GM18498 (cell line): ENCODE measurements around the gene NXT1.
A peak's percentile ranks its signal among the peaks of the same experiment; 100 is the strongest.
"Not testable (repeated sequence)": the region's sequence is repeated elsewhere in the genome, so short reads cannot be mapped to it uniquely, and the experiment has no call there.

Source experiments
- ATAC-seq: cut with Tn5 transposase; IDR thresholded peaks from one replicate; pipeline ENCODE4 v1.9.1; 2021; ENCODE audit warnings: mild to moderate bottlenecking, moderate library complexity; ENCODE audit not compliant: unreplicated experiment

NXT1 gene

DNA sequence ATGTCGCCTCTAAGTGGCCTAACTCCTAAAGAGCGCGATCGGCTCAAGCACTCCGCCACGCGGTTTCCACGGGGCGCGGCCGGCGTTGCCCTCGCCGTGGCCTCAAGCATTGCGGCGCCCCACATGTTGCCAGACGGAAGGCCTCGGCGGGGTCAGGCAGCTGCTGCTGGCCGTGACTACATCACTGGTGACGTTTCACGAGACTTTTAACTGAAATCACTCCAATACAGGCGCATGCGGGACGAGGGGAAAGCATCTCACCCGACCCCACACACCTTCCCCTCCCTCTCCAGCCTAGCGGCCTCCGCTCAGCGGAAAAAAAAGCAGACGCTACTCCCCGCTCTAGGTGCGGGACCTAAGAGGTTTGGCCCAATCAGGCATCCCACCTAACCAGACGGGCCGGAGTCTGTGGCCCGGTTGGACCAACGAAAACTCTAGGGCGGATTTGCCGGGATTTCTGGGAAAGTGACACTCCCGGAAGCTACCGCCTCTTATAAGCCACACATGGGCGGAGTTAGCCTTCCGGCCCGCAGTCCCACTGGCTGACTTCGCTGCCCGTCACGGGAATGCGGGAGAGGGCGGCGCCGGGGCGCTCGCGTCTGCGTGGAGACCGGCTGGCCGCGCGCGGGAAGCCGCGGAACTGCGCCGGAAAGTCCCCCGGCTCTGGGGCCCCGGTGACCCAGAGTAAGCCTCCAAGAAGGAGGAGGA lies at the start of gene NXT1:
NXT1 (plus strand) TSS at position 596 of the 708 bp plus-strand sequence. CDS start 3,251 bp downstream, outside the sequence.
- ATAC-seq = peak; percentile 90

DNA sequence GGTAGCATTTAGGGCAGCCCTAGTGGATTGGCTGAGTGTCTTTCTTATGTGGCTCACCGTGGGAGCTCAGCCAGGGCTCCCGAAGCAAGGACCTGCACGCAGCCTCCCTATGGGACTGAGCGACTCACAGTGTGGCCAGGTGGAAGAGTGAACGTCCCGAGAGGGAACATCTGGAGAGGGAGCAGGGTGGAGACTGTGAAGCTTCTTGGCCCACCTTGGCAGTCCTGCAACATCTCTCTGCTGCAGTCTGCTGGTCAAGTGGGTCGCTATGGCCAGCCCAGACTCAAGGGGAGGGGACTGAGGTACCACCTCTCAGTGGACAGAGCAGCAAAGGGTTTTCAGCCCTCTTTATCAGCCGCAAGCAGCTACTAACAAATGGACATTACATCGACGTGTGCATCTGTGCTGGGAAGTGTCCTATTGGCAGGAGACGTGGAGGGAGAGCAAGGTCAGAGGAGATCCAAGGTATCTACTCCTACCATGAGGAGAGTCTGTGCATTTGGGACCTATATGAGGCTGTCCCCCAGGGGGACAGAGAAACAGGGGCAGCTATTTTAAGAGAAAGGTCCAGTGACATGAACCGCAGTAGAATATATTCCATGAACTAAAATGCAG lies 49.0 kb upstream of the NXT1 start:
- ATAC-seq = no peak

DNA sequence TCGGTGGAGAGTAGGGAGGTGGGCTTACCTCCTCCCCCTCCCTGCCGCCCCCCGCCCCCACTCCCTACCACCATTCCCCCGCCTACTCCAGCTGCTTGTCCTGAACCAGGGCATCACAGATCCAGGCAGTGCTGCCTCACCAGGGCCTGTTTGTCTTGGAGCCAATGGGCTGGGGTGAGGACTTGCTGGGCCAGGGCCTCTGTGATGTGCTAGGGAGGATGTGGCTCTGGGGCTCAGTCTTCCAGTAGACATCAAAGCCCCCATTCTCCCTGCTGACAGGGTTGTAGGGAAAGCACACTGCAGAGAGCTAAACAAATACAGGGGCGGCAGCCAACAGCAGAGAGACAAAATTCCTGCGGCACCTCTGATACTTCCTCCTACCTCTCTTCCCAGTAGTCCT lies 48.2 kb upstream of the NXT1 start:
- no peak for ATAC-seq

DNA sequence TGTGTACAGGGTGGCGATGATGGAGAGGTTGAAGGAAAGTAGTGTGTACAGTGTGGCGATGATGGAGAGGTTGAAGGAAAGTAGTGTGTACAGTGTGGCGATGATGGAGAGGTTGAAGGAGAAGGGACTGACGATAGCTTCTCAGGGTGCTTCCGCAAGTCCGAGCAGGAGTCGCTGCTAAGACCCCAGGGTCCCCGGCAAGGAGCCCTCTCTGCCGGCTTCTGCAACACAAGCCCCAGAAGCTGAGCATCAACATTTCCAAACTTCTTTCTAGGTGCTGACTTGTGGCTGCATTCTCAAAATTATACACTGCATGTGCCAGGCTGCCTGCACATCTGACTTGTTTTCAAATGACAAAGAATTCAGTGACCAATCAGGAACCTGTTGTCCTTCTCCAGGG lies 47.8 kb upstream of the NXT1 start:
- ATAC-seq = no peak

DNA sequence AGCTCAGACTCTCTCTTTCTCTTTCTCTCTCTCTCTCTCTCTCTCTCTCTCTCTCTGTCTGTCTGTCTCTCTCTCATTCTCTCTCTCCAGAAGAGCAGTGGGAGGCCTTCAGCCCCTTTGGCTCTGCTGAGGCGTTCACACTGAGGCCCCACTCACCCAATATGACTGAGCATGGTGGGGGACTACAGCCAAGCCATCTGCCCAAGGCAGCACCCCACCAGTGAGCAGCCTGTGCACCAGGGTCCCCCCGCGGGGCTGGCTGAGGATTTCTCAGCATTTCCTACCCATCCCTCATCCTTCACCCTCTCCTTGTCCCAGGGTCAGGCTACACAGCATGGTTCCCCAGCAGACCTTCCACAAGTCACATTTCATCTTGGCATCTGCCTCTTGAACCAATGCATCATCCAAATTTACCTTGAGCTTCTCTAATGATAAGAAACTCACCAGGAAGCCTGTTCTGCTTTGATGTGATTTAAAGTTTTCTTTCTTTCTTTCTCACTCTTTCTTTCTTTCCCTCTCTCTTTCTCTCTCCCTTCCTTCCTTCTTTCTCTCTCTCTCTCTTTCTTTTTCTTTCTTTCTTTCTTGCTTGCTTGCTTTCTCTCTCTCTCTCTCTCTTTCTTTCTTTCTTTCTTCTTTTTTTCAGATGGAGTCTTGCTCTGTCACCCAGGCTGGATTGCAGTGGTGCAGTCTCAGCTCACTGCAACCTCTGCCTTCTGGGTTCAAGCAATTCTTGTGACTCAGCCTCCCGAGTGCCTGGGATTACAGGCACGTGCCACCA lies 47.1 kb upstream of the NXT1 start:
- no peak for ATAC-seq

DNA sequence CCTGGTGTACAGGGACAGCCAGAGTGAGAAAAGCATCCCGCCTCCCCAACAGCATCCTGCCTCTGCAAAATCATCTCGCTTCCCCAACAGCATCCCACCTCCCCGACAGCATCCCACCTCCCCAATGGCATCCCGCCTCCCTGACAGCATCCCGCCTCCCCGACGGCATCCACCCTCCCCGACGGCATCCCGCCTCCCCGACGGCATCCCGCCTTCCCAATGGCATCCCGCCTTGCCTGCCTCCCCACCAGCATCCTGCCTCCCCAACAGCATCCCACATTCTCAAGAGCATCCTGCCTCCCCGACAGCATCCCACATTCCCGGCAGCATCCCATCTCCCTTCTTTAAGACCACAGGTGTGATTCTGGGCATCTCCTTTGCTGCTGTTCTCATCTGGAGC lies 46.0 kb upstream of the NXT1 start:
- no peak for ATAC-seq

DNA sequence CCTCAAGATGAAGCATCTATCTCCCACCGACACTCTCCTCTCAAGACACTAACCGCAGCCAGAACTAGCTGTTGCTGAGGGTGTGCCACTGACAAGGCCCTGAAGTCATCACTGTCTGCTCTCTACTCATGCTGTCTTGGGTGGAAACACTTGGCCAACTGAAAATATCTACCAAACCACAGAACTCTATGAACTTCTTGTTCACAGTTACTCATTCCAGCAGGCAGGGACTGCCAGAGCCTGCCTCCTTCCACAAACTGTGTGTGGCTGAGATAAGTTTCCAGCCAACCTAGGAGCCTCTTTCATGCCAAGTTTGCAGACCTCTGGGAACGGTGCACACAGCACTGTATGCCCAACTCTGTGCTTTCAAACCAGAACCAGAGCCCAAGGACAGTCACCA lies 45.5 kb upstream of the NXT1 start:
- ATAC-seq = no peak

DNA sequence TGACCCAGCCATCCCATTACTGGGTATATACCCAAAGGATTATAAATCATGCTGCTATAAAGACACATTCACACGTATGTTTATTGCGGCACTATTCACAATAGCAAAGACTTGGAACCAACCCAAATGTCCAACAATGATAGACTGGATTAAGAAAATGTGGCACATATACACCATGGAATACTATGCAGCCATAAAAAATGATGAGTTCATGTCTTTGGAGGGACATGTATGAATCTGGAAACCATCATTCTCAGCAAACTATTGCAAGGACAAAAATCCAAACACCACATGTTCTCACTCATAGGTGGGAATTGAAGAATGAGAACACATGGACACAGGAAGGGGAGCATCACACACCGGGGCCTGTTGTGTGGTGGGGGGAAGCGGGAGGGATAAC lies 43.2 kb upstream of the NXT1 start:
- not testable (repeated sequence) for ATAC-seq

DNA sequence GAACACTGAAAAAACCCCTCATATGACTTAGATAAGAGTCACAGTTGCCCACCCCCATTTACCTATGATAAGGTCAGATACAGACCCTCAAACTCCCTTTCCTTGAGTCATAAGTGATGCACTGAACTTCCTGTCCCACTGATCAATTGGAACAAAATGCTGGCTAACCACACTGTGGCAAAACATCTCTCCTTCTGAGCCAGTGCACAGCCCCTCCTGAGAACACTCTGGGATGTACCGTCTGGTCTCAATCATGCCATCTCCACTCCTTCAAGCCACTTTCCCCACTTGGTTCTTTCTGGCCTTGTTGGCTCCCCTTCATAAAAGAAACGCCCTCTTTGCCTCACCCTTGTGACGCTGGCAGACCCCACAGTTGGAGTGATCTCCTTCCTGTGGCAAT lies 42.6 kb upstream of the NXT1 start:
- no peak for ATAC-seq

DNA sequence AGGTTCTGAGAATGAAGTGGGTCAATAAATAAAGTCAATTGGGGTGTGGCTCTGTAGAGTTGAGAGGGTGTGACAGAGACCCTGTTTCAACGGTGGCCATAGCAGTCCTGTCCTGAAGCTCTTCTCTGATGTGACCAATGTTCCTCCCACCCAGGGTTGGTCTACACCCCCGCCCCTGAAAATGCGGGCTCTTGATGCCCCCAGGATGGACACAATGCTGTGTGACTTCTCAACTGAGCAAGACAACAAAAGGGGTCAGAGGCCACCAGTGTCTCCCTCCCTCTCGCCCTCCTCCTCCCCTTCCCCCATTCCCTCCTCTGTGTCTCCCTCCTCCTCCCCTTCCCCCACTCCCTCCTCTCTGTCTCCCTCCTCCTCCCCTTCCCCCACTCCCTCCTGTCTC lies 41.7 kb upstream of the NXT1 start:
- no peak for ATAC-seq

DNA sequence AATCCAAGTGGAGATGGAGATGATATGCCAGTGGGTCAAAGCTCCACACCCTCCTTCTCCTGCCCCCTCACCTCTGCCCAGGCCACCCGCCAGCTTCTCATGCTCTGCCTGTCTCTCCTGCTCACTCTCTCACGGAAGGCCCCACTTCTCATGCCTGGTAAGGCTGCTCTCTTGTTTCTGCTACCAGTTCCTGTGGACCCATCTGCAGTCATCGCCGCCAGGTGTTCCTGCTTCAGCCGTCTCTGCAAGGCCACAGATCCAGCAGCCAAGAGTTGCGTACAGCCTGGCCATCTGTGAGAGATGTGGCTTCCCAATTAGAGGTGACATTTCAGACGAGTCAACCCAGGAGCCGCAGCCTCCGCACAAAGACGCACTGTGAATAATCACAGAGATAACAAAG lies 40.8 kb upstream of the NXT1 start:
- ATAC-seq = no peak

DNA sequence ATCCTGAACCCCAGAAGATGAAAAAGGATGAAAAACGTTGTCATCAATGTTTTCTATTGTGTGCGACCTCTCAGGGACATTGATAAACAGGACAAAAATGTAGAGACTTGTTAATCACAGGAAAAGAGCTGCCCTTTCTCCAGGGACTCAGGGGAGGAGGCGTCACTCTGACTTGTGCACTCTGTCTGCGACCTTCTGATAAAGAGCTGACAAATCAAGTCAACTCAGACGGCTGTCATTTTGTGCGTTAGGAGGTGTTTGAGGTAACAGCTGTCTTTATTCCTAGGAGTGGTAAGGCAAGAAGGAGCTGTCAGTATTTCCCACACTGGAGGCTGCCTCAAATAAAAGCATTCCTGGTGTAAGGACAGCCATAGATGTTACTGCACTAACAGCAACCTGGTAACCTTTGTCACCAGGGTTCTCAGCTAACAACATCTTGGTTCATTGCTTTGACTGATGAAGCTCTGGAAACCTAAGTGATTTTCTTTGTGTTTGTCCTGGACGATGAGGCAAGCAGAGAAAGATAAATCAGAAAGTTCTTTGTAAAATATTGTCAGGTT lies 38.6 kb upstream of the NXT1 start:
- ATAC-seq = no peak

DNA sequence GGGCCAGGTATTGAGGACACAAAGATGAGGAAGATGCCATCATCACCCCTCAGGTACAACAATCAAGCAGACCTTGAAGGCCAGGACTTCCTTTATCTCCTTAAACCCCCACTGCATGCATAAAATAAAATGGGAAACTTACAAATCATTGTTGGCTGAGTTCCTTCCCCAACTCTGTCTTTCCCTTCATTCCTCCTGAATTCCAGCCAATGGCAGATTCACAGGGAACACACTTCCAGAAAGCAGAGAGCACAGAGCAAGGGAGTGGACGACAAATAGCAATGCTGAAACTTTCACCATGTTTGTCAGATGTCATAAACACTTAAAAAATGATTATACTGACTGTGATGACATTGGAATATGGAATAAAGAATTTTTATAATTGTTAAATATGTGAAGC lies 37.3 kb upstream of the NXT1 start:
- no peak for ATAC-seq

DNA sequence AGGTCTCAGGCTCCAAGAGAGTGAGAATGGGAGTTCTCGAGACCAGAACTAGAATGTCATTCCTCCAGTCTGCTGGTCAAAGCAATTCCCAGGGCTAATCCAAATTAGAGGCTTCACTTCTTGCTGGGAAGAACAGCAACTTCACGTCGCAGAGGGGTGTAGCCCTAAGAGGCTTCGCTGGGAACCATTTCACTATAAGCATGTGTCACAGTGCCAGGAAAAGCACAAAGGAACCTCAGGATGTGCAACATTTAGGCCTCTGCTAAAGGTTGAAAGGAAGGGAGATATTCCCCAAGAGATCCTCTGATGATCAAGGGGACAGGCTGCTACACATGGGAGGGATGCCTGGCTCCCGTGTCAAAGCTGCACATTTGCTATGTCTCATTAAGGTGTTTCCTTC lies 35.9 kb upstream of the NXT1 start:
- no peak for ATAC-seq

DNA sequence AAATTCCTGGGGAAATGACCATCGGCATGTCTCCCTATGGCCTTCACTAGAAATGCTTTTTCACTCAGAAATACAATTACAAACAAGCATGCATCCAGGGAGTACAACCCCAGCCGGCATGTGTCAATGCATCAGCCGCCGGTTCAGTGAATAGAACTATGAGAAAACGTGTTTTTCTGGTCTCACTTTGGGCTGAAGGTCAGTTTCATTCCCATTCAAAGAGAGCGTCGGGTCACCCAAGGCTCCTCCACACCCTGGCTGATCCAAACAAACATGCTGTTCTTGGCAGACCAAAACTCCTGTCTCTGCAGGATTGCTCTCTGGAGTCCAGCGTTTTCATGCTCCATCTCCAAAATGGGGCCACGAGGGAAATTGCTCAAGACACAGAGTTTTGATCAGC lies 35.5 kb upstream of the NXT1 start:
- ATAC-seq = no peak

DNA sequence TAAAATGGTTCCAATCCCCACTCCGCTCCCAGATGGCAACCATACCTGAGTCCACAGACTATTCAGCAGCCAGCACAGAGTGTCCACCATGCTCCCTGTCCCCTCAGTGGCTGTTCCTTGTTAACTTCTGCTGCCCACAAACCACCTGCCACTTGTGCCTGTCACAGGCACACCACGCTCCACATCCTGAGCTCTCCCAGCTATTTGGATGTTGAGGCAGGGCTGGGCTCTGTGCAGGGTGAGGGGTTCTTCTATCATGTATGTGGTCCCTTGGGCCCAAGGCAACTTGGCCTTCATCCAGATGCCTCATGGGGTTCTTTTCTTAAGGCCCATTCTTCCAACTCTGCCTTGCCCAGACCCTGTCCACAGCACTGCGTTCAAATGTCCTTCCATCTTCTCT lies 34.0 kb upstream of the NXT1 start:
- no peak for ATAC-seq

DNA sequence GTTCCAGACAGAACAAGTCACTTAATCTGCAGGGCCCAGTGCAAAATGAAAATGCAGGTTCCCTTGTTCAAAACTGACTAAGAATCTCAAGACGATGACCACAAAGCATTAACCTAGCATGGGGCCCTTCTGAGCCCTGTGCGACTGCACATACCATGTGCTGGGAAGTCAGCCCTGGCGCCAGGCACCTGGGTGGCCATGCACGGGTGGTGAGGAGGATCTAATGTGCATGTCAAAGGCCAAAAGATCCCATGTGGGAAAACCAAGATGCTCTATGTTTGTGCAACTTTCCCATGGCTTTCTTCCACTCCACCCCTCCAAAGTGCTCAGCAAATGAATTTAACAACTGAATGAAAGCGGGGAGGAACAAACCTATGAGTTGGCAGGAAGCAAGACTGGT lies 33.5 kb upstream of the NXT1 start:
- no peak for ATAC-seq

DNA sequence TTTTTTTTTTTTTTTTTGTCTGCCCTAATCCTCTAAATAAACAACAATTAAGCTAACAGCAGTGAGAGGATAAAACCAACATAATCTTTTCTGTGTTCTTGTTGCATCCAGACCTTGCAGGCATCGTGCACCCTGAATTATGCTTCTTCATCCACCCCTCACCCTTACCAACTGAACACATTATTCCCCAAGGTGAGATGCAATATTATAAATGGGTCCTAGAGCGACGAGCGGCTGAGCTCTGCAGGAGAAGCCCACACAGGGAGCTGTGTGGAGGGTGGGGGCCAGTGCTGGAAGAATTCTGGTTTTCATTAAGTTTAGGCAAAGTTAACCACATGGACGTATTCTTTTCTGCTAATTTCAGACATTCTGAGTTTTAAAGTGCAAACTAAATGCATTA lies 32.2 kb upstream of the NXT1 start:
- ATAC-seq = no peak

DNA sequence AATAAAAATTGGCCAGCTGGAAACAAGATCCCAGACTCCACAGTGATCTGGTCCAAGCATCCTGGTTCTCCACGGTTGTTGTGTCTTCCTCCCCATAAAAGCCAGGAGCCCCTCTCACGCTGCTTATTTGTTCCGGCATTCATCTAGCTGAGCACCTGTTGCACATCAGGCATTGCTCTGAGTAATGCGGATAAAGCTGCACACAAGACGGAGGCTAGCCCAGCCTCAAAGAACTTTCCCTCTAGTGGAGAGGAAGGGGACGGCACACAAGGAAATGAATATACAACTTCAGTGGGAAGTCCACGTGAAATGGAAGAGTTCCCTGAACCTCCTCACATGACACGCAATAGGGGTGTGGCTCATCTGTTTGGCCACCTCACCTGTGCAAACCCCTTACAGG lies 30.3 kb upstream of the NXT1 start:
- no peak for ATAC-seq

DNA sequence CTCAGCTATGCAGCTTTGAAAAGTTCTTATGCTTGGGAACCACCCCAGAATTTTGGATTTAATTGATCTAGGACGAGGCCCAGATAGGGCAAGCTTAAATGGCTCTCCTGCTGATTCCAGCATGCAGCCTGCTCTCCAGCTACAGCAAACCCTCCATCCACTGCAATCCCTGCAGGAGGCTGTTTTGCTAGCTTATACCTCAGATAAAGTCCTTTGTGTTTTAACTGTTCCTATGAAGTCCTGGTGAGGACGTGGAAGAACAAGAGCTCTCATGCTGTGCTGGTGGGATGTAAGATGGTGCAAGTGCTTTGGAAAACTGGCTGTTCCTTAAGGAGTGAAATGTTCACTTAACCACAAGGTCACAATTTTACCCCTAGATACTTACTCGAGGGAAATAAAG lies 25.5 kb upstream of the NXT1 start:
- ATAC-seq = no peak

DNA sequence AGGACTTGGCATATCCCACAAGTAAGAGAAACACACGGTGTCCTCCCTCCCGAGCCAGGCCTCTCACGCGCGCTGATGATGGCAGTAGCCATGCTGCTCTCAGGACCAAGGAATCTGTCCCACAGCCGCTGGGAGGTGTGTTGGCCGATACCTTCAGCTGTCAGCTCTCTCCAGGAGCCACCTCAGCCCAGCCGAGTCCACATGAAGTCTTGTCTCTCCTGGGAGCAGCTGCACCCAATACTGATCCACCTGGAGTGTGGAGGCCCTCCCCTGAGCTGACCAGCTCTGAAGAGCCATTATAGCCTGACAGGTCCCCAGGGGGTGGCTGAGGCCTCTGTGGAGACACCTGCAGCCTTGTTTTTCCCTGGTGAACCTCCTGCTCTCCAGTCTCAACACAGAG lies 23.8 kb upstream of the NXT1 start:
- no peak for ATAC-seq
